NT2/D1 (cell line): ENCODE data around the gene UBLCP1.
"Not testable (repeated sequence)": the region's sequence is repeated elsewhere in the genome, so short reads cannot be mapped to it uniquely, and the experiment has no call there.

Experiments
- YY1 ChIP-seq: IDR thresholded peaks from 2 replicates; pipeline ENCODE4 v1.6.1; 2011; ENCODE audit not compliant: insufficient read length, insufficient read depth
- ZNF274 ChIP-seq: IDR thresholded peaks from 2 replicates; pipeline ENCODE4 v1.6.1; 2011; ENCODE audit warnings: mild to moderate bottlenecking, low read depth, low read length

GRCh38 chr5:159235871-159236520, 27.1 kb upstream of the UBLCP1 start:
- not testable (repeated sequence) for TF ChIP-seq ZNF274, YY1
